HG02588 (cell line): ENCODE results near the gene F2R.
"Not testable (repeated sequence)": the region's sequence is repeated elsewhere in the genome, so short reads cannot be mapped to it uniquely, and the experiment has no call there.

Experiments used
- ATAC-seq: cut with Tn5 transposase; IDR thresholded peaks from one replicate; pipeline ENCODE4 v1.9.1; 2021; ENCODE audit warnings: mild to moderate bottlenecking, moderate library complexity; ENCODE audit not compliant: unreplicated experiment

The F2R gene

GRCh38 chr5:76715736-76716455, at the start of gene F2R:
Gene F2R (plus strand): TSS chr5:76716126. CDS start chr5:76716308, 182 bp downstream.
- peak; percentile 75 for ATAC-seq

- no peak for ATAC-seq
These were observed 48.4 kb upstream of the F2R start for GRCh38 chr5:76667495-76667894.

GRCh38 chr5:76669245-76669644, 46.7 kb upstream of the F2R start:
- no peak for ATAC-seq

GRCh38 chr5:76670508-76670907, 45.4 kb upstream of the F2R start:
- ATAC-seq: no peak

- no peak for ATAC-seq
These were observed 43.7 kb upstream of the F2R start for GRCh38 chr5:76672242-76672641.

- no peak for ATAC-seq
These were observed 42.8 kb upstream of the F2R start for GRCh38 chr5:76673125-76673524.

GRCh38 chr5:76674330-76675066, 41.4 kb upstream of the F2R start:
- ATAC-seq: no peak

GRCh38 chr5:76675364-76675763, 40.6 kb upstream of the F2R start:
- no peak for ATAC-seq

GRCh38 chr5:76677849-76678472, 38.0 kb upstream of the F2R start:
- no peak for ATAC-seq

- no peak for ATAC-seq
These were observed 36.7 kb upstream of the F2R start for GRCh38 chr5:76679231-76679630.

- not testable (repeated sequence) for ATAC-seq
These were observed 35.1 kb upstream of the F2R start for GRCh38 chr5:76680826-76681225.

GRCh38 chr5:76681287-76681686, 34.6 kb upstream of the F2R start:
- no peak for ATAC-seq

GRCh38 chr5:76682387-76682786, 33.5 kb upstream of the F2R start:
- no peak for ATAC-seq

- no peak for ATAC-seq
These were observed 31.9 kb upstream of the F2R start for GRCh38 chr5:76683816-76684731.

- no peak for ATAC-seq
These were observed 31.0 kb upstream of the F2R start for GRCh38 chr5:76684756-76685519.

GRCh38 chr5:76685704-76686103, 30.2 kb upstream of the F2R start:
- no peak for ATAC-seq

- no peak for ATAC-seq
These were observed 27.7 kb upstream of the F2R start for GRCh38 chr5:76688212-76688611.

GRCh38 chr5:76688836-76689235, 27.1 kb upstream of the F2R start:
- ATAC-seq: no peak

GRCh38 chr5:76689321-76690036, 26.4 kb upstream of the F2R start:
- no peak for ATAC-seq
